ENCODE measurements around the gene GDI2. TPM values are rescaled to one million over a fixed set of nuclear protein-coding genes. Genes with fewer than 3 reads are reported as not detected.

GDI2 gene
- total and polyA plus RNA-seq, 12 donors = 45.3 to 412 (median 222) TPM

- intact Hi-C loops (cut with DNase I) = no loop called here
- H3K36me3 ChIP-seq (replicated peaks in 1 of 2) = peaks cover 0 to 45% of the 10 kb centered on the region in 2 donors
These were observed 12.5 kb downstream of the GDI2 start for GRCh38 chr10:5800782-5801181.

GRCh38 chr10:5794236-5794635, 19.0 kb downstream of the GDI2 start:
- TF ChIP-seq POLR2A (IDR thresholded peaks at IDR 0.05) (no peak), CTCF (IDR thresholded peaks at IDR 0.05) (no peak)
- Histone ChIP-seq H3K9me3 (replicated peaks in 1 of 3) (no peaks in the 10 kb centered on the region), H3K4me1 (replicated peaks in 1 of 2) (no peaks in the 10 kb centered on the region), H3K27me3 (no peaks in the 10 kb centered on the region), H3K36me3 (replicated peaks in 1 of 2) (peaks cover 0 to 86% of the 10 kb centered on the region in 2 donors), H3K4me3 (no peak overlapping the region), H3K27ac (no peak overlapping the region)
- DNase-seq = no peak
- intact Hi-C loops (cut with DNase I) = no loop called here
- 88 to 96% (median 89%) methylated on average over 3 of the region's 3 CpGs for WGBS, 4 donors

More at GRCh38 chr10:5800782-5801181, 12.5 kb downstream of the GDI2 start:
- no peaks in the 10 kb centered on the region for H3K9me3 ChIP-seq (replicated peaks in 1 of 3)
- TF ChIP-seq CTCF (IDR thresholded peaks at IDR 0.05) (no peak), POLR2A (IDR thresholded peaks at IDR 0.05) (no peak)
- H3K4me1 ChIP-seq (replicated peaks in 1 of 2) = peaks cover 4 to 14% of the 10 kb centered on the region in 2 donors
- 95 to 96% (median 96%) methylated on average over 3 of the region's 3 CpGs for WGBS, 4 donors
- H3K27me3 ChIP-seq = no peaks in the 10 kb centered on the region
- H3K4me3 ChIP-seq = no peak overlapping the region
- H3K27ac ChIP-seq = no peak overlapping the region
- no peak for DNase-seq

GRCh38 chr10:5789626-5790025, 23.6 kb downstream of the GDI2 start:
- Histone ChIP-seq H3K9me3 (replicated peaks in 1 of 3) (no peaks in the 10 kb centered on the region), H3K27me3 (no peaks in the 10 kb centered on the region), H3K4me1 (replicated peaks in 1 of 2) (peaks cover 0 to 6% of the 10 kb centered on the region in 2 donors), H3K4me3 (no peak overlapping the region), H3K27ac (no peak overlapping the region), H3K36me3 (replicated peaks in 1 of 2) (peaks cover 0 to 79% of the 10 kb centered on the region in 2 donors)
- 86 to 93% (median 92%) methylated on average over 2 of the region's 2 CpGs for WGBS, 4 donors
- DNase-seq = no peak
- no peak for TF ChIP-seq CTCF (IDR thresholded peaks at IDR 0.05)
- no peak for TF ChIP-seq POLR2A (IDR thresholded peaks at IDR 0.05)
- intact Hi-C loops (cut with DNase I) = no loop called here

- intact Hi-C loops (cut with DNase I) = no loop called here
- no peaks in the 10 kb centered on the region for H3K27me3 ChIP-seq
- WGBS, 4 donors = 77 to 90% (median 87%) methylated on average over 5 of the region's 5 CpGs
- no peak overlapping the region for H3K27ac ChIP-seq
- no peak for TF ChIP-seq POLR2A (IDR thresholded peaks at IDR 0.05)
- TF ChIP-seq CTCF (IDR thresholded peaks at IDR 0.05) = no peak
- no peaks in the 10 kb centered on the region for H3K9me3 ChIP-seq (replicated peaks in 1 of 3)
- H3K4me3 ChIP-seq = no peak overlapping the region
- H3K36me3 ChIP-seq (replicated peaks in 1 of 2) = peaks cover 0 to 80% of the 10 kb centered on the region in 2 donors
- DNase-seq = no peak
- peaks cover 0 to 6% of the 10 kb centered on the region in 2 donors for H3K4me1 ChIP-seq (replicated peaks in 1 of 2)
These were observed 24.3 kb downstream of the GDI2 start for GRCh38 chr10:5788969-5789368.

Data from adrenal gland (tissue), 12 donors.